Testis (tissue), 3 donors: ENCODE measurements around the gene CADPS. TPM values are rescaled to one million over a fixed set of nuclear protein-coding genes. Genes with fewer than 3 reads are reported as not detected.

Experiments used
- DNase-seq: peaks from one replicate; pipeline ENCODE4 v3.0.0-alpha.2; 2019
- H3K27ac ChIP-seq, 2 donors: fragments of 200-600 bp; sonication (generic); one replicate each; pipeline ENCODE4 v1.5.1; 2019
- H3K27me3 ChIP-seq: fragments of 200-600 bp; sonication (generic); one replicate; pipeline ENCODE4 v1.5.1; 2019
- H3K36me3 ChIP-seq: fragments of 200-600 bp; sonication (generic); one replicate; pipeline ENCODE4 v1.5.1; 2017; ENCODE audit warnings: low read depth; ENCODE audit errors: missing control alignments
- H3K4me1 ChIP-seq: fragments of 200-600 bp; sonication (generic); one replicate; pipeline ENCODE4 v1.5.1; 2019
- H3K4me3 ChIP-seq, 2 donors: fragments of 200-600 bp; sonication (generic); one replicate each; pipeline ENCODE4 v1.5.1; 2017 to 2019
- H3K9me3 ChIP-seq: fragments of 200-600 bp; sonication (generic); one replicate; pipeline ENCODE4 v1.5.1; 2017
- POLR2A ChIP-seq: fragments of 450-650 bp; IDR thresholded peaks from one replicate; pipeline ENCODE4 v1.6.1; 2017; ENCODE audit warnings: antibody characterized with exemption, mild to moderate bottlenecking, moderate library complexity
- WGBS, 2 donors: methylation state at CpG; one replicate each; pipeline ENCODE4 v1.1.5; 2018; 5-methylcytosine and 5-hydroxymethylcytosine counted together
- intact Hi-C: fragments of 100-400 bp; cut with DNase I; formaldehyde crosslinking; loops from one replicate; pipeline ENCODE4 v1.15.1; 2023; ENCODE audit warnings: low total_unique reads
- polyA plus RNA-seq: library from polyadenylated mRNA; stranded (reverse); fragments of 350-450 nt; fragmentation: Illumina TruSeq; extraction: RNeasy Lipid Tissue Mini Kit (QIAGEN cat#74804); gene quantifications from one replicate; pipeline ENCODE4 v1.2.3, GENCODE V29; 2014; ENCODE audit warnings: low read depth, low replicate concordance; ENCODE audit not compliant: insufficient read depth
- total RNA-seq, 2 donors: library from RNA; depleted of rRNA; stranded (reverse); fragments of >200 nt; gene quantifications; one replicate each; pipeline ENCODE4 v1.2.3, GENCODE V29; 2016
- TF ChIP-seq, protein P1 (sequence below), 3 experiments: fragments of 450-650 bp in 2 of 3; fragments of 200-600 bp in 1 of 3; sonication (generic) in 1 of 3; IDR thresholded peaks; one replicate each; pipeline ENCODE4 v1.5.1; 2016 to 2019; ENCODE audit warnings: antibody characterized with exemption in 3 of 3, mild to moderate bottlenecking in 2 of 3, moderate library complexity in 1 of 3

Gene CADPS
- total and polyA plus RNA-seq, 3 donors from 2014 or later, result 8.6 to 56.4 (median 21.6) TPM

DNA sequence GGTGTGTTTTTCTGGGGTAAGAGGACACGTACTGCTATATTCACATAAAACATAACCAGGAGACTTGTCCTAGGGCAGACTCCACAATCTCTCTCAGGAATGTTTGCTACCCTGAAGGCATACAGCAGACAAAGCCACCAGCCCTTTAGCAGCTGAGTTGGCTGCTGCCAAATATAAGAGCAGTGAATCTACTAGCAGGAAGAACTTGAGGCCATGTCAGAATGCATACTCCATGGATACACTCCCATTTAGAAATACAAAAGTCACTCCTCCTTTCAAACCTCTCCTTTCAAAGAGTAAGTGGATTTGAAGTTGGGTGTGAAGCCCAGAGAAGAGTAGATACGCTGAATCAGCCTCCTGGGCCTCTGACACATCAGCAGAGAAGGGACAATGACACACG, 94.1 kb downstream of the CADPS start:
- 90% methylated on average over 3 of the region's 3 CpGs for WGBS, 2 donors
- no peak for DNase-seq
- TF ChIP-seq, protein P1, sequence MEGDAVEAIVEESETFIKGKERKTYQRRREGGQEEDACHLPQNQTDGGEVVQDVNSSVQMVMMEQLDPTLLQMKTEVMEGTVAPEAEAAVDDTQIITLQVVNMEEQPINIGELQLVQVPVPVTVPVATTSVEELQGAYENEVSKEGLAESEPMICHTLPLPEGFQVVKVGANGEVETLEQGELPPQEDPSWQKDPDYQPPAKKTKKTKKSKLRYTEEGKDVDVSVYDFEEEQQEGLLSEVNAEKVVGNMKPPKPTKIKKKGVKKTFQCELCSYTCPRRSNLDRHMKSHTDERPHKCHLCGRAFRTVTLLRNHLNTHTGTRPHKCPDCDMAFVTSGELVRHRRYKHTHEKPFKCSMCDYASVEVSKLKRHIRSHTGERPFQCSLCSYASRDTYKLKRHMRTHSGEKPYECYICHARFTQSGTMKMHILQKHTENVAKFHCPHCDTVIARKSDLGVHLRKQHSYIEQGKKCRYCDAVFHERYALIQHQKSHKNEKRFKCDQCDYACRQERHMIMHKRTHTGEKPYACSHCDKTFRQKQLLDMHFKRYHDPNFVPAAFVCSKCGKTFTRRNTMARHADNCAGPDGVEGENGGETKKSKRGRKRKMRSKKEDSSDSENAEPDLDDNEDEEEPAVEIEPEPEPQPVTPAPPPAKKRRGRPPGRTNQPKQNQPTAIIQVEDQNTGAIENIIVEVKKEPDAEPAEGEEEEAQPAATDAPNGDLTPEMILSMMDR (IDR thresholded peaks at IDR 0.05), result no peak
- Histone ChIP-seq H3K36me3 (no peaks in the 10 kb centered on the region), H3K4me1 (no peaks in the 10 kb centered on the region), H3K27ac (no peak overlapping the region), H3K27me3 (no peaks in the 10 kb centered on the region), H3K4me3 (no peak overlapping the region), H3K9me3 (no peaks in the 10 kb centered on the region)
- intact Hi-C loops, result no loop called here

DNA sequence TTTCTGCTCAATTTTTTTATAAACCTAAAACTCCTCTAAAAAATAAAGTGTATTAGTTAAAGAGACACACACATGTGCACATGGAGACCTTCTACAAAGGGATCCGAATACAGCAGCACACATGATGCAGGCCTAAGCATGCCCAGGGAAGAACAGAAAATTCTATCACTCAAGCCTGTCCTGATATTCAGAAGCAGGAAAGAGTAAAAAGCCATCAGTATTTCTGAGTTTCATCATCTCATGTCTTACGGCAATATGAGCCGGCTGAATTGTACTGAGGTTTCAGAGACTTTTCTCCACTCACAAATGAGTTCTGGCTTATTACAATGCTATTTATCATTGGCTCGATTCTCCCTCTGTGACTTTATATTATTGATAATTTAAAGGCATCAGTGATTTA, 97.5 kb downstream of the CADPS start:
- no peaks in the 10 kb centered on the region for H3K4me1 ChIP-seq
- no peak for TF ChIP-seq POLR2A
- TF ChIP-seq, protein P1 (IDR thresholded peaks at IDR 0.05), result no peak
- no peaks in the 10 kb centered on the region for H3K36me3 ChIP-seq
- no peak overlapping the region for H3K4me3 ChIP-seq
- DNase-seq, result no peak
- intact Hi-C loops, result no loop called here
- WGBS, 2 donors, result 85 to 89% methylated on average over 4 of the region's 4 CpGs
- H3K27me3 ChIP-seq, result no peaks in the 10 kb centered on the region
- no peak overlapping the region for H3K27ac ChIP-seq
- no peaks in the 10 kb centered on the region for H3K9me3 ChIP-seq

GRCh38 chr3:62777130-62777529, 98.1 kb downstream of the CADPS start:
- H3K4me1 ChIP-seq, result no peaks in the 10 kb centered on the region
- TF ChIP-seq POLR2A, result no peak
- TF ChIP-seq, protein P1 (IDR thresholded peaks at IDR 0.05), result no peak
- no peak for DNase-seq
- intact Hi-C loops, result no loop called here
- no peaks in the 10 kb centered on the region for H3K9me3 ChIP-seq
- no peaks in the 10 kb centered on the region for H3K36me3 ChIP-seq
- H3K27ac ChIP-seq, result no peak overlapping the region
- 66 to 68% methylated on average over 3 of the region's 3 CpGs for WGBS, 2 donors
- H3K27me3 ChIP-seq, result no peaks in the 10 kb centered on the region
- no peak overlapping the region for H3K4me3 ChIP-seq

- H3K9me3 ChIP-seq, result no peaks in the 10 kb centered on the region
- no peak for TF ChIP-seq POLR2A
- TF ChIP-seq, protein P1 (IDR thresholded peaks at IDR 0.05), result no peak
- no peaks in the 10 kb centered on the region for H3K27me3 ChIP-seq
- H3K27ac ChIP-seq, result no peak overlapping the region
- 24 to 35% methylated on average over 2 of the region's 2 CpGs for WGBS, 2 donors
- no peaks in the 10 kb centered on the region for H3K36me3 ChIP-seq
- no peak for DNase-seq
- no peaks in the 10 kb centered on the region for H3K4me1 ChIP-seq
- intact Hi-C loops, result no loop called here
- no peak overlapping the region for H3K4me3 ChIP-seq
Measured at GRCh38 chr3:62774221-62774620, 101.0 kb downstream of the CADPS start.

DNA sequence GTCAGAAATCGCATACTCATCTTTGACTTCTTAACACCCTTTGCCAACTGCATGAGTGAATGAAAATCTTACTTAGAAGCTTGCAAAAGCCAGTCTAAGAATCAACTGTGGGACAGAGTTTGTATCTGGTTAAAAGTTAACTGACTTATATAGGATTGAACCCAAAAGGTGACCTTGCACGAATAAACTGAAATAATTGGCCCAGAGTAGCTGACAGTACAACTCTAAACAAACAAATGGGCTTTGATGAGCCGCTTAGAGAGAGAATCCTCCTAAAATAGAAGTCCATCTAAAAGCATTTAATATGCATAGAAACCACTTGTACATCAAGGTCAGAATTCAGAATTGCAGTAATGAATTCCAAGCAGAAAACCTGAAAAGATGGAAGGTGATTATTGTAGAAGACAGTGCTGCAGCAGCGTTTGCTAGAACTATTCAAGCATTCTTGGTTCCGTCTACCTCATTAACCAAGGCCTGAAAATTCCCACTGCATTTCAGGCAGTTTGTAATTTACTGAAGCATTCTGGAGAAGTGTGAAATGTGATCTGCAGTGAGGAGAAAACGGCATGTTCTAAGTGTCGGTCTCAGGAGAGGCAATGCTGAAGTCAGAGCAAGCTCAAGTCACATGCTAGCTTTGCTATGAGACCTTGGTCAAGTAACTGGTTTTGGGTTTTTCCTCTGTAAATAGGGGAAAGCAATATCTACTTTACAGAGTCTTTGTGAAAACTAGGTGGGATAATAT, 103.7 kb downstream of the CADPS start:
- no peak overlapping the region for H3K4me3 ChIP-seq
- H3K4me1 ChIP-seq, result no peaks in the 10 kb centered on the region
- no peak for DNase-seq
- no peaks in the 10 kb centered on the region for H3K36me3 ChIP-seq
- TF ChIP-seq, protein P1 (IDR thresholded peaks at IDR 0.05), result no peak
- no peak for TF ChIP-seq POLR2A
- H3K9me3 ChIP-seq, result no peaks in the 10 kb centered on the region
- H3K27ac ChIP-seq, result no peak overlapping the region
- no peaks in the 10 kb centered on the region for H3K27me3 ChIP-seq
- intact Hi-C loops, result no loop called here
- WGBS, 2 donors, result 73 to 80% methylated on average over 7 of the region's 7 CpGs
